Activated T-cell treated with anti-CD3 and anti-CD28 coated beads for 24 hours (primary cell): ENCODE measurements around the gene SLC24A3.
A peak's percentile ranks its signal among the peaks of the same experiment; 100 is the strongest.

Experiments used
- DNase-seq: peaks from one replicate; pipeline ENCODE4 v3.0.0-alpha.2; 2020; ENCODE audit warnings: low read depth

Gene SLC24A3

GRCh38 chr20:19598117-19598850, 385.8 kb downstream of the SLC24A3 start:
- no peak for DNase-seq

DNA sequence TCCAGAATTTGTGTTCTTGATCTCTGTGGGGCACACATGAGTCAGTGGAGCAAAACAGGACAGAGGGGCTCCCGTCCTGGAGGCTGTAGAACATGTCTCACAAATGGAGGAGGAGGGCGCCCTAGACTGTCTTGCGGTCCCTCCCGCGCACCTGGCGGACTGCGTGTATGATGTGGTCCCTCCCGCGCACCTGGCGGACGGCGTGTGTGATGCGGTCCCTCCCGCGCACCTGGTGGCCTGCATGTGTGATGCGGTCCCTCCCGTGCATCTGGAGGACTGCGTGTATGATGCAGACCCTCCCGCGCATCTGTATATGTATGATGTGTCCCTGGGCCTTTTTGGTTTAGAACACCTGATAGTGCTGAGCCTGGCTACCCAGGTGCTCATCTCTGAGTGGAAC, 386.8 kb downstream of the SLC24A3 start:
- no peak for DNase-seq

- no peak for DNase-seq
Measured at GRCh38 chr20:19600042-19600441, 387.6 kb downstream of the SLC24A3 start.

GRCh38 chr20:19601126-19601810, 388.8 kb downstream of the SLC24A3 start:
- DNase-seq = no peak

DNA sequence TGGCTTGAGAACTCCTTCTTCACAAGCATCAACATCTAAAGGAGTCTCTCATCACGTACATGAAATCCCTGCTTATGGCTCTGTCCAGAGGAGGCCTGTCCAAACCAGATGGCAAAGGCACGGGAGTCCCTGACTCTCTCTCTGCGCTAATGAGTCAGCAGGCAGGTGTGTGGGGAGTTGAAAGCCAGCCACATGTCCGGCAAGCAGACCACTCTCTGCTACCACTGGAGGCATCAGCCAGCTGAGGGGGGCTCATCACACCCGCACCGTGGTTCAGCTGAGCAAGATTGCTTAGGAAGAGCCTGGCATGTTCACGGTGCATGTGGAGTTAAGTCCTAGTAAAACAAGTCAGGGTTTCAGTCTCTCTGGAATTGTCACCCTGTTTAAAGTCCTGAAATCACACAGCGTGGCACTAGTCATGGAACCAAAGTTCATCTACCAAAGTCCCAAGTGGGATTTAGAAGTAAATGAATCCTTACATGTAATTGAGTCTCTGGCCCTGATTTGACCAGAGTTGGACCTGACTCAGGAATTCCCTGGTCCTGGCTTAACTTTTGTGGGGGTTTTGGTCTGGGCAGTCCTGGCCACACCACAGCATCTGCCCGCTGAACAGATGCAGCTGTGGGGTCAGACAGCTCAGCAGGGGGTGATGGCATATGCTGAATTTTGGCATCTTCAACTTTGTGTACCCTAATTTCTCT, 390.4 kb downstream of the SLC24A3 start:
- DNase-seq = no peak

DNA sequence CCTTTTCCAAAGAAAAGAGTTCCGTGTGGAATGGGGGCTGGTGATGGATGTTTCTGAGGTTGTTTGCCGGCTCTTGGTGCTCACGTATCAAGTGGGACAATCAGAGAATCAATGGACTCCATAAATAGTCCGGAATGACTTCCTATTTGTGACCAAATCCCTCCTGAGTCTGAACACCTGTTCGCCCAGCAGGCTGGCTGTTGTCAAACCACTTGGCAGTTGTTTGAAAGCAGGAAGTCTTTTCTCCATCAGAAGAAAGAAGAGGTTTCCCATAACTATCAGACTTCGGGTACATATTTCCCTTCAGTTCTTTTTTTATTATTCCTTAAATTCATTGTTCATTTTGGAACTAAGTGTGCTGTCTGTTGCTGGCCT, 390.9 kb downstream of the SLC24A3 start:
- no peak for DNase-seq

DNA sequence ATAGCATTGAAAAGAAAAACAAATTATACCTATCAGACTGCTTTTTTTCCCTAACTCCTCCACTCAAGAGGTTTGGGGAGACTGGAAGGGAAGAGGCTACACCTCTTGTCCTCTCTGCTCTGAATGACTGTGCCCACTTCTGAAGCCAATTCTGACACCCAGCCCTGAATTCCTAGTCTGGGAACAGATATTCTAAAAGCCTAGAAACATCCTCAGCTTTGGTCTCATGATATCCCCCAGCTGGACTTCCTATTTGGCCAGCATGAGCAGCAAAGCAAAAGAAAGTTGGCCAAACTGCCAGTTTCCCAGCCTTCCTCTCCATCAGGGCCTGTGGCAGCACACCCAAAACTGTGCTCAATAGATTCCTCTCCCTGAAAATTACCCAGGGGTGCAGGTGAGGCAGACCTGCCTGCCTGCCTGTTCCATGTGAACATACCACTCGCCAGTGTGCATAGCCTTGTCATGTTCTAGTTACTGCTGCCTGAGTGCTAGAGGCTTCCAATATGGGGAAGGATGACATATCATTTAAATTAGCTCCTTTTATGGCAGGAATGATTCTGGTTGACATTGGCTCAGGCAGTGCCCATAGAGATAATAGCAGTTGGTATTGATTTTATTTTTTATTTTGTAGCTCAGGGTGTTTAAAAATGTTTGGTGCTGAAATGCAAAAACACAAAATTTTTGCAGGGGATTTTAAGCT, 393.5 kb downstream of the SLC24A3 start:
- DNase-seq = no peak

- DNase-seq = no peak
Measured at GRCh38 chr20:19609642-19610223, 397.3 kb downstream of the SLC24A3 start.

DNA sequence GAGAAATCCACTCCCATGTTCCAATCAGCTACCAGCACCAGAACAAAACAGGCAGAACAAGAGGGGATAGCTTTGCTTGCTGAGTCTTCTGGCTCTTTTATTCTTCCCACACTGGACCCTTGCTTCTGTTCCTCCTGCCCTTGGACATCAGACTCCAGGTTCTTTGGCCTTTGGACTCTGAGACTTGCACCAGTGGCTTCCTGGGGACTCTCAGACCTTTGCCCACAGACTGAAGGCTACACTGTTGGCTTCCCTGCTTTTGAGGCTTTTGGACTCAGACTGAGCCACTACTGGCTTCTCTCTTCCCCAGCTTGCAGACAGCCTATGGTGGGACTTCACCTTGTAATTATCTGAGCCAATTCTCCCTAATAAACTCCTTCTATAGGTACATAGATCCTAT, 403.2 kb downstream of the SLC24A3 start:
- DNase-seq = no peak

DNA sequence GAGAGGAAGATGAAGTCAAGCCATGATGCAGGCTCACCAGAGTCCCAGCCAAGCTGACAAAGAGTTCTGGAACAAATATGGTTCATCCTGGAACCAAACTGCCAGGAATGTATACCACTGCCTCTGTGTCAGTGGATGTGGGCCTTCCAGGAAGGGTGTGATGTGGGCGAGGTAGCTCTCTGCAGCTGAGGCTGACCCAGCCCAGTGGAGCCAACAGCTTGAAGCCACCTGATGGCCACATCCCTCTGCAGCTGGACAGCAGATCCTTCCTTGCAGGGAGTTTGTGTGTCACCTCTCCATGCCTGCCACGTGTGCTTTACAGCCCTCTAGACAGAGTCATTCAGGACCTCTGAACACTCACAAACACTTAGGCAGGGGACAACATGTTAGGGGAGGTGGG, 403.6 kb downstream of the SLC24A3 start:
- DNase-seq = no peak

GRCh38 chr20:19616620-19617019, 404.2 kb downstream of the SLC24A3 start:
- no peak for DNase-seq

DNA sequence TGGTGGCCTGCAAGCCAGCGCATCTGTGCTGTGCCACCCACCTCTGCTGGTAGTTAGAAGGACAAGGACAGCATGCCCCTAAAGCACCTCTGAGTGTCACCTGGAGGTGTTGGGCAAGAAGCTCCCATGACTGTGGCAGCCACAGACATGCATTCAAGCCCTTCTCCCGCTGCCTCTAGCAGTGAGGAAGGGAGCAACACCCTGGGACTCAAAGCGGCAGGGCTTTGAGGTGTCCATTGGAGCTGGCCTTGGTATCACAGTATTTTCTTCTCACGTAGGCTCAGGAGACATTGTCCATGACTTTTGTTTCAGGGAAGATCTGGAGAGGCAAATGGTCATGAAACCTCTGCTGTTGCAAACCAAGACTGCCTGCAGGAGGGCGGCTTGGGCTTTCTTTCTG, 404.8 kb downstream of the SLC24A3 start:
- DNase-seq = no peak

DNA sequence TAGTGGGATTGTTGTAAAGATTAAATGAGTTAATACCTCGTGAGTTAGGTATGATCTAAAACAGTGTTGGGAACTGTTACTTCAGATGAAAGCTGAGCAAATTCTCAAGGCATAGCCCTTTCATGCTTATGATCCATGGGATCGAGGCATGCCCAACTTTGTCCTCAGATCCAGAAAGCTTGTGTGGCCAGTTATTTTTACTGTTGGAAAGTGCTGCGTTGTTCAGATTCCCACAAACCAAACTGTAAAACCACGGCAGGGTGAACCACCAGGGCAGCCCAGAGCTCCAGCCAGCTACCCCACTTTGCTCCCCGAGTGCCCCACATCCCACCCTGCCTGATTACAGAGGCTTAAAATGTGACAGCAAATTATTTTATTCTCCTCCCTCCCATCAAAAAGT, 406.3 kb downstream of the SLC24A3 start:
- DNase-seq = no peak

GRCh38 chr20:19619904-19620430, 407.5 kb downstream of the SLC24A3 start:
- DNase-seq = no peak

GRCh38 chr20:19620446-19620845, 408.0 kb downstream of the SLC24A3 start:
- no peak for DNase-seq

DNA sequence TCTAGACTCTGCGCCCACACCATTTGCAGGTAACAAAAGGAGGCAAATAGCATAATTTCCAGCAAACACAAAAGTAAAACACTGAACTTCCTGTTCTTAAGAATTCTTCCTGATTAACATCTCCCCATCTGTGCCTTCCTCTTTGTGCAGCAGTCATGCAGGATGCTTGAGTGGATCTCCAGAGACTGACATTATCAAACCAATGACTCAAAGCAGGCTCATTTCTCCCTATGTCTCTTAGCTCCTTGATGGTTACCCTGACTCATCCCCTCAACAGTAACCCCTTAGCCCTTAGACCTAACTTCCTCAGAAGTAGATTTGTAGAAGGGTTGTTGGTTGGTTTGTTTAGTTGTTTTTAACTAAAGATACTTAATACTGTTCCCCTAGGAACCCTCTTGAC, 408.6 kb downstream of the SLC24A3 start:
- DNase-seq = no peak

DNA sequence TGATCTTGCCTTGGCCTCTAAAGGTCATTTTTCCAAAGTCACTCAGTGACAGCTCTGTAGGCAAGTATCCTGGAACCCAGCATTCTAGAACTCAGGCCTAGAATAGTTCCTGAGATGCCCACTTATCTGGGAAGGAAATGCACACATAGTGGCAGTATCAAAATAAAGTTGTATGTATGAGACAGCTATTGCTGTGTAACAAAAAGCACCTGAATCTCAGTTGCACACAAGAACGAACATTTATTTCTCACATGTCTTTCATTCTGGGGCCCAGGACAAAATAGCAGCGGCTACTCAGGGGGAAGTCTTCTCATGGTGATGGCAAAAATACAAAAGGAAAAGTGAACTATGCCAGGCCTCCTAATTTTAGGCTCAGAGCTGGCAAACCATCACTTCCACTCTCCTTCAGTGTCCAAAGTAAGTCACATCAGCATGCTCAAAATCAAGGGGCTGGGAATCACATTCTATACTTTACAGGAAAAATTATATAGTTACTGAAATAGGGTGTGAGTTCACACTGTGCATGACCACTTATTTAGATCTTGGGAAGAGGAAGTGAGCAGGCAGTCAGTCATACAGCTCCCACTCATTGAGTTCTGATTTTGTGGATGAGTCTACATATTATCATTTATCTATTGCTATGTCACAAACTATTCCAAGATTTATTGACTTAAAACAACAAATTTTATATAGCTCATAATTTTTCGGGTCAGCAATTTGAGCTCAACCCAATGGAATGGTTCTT, 412.0 kb downstream of the SLC24A3 start:
- DNase-seq = no peak

GRCh38 chr20:19625426-19625825, 413.0 kb downstream of the SLC24A3 start:
- DNase-seq = no peak

DNA sequence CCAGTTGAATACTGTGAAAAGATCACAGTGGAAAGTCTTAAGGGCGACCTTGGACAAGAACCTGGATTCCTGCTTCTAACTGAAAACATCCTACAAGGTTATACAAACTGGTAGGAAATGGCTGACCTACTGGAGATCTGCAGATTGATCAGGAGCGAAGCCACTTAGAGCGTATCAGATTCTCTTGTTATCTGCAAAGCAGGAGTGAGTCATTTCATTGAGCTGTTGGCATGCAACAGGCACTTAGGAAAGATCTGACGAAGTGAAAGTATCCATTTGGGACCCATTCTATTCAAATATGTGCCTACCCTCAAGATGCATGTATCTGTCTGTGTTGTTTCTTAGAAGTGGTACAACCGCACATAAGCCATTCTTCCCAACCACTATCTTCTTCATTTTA, 414.5 kb downstream of the SLC24A3 start:
- no peak for DNase-seq

GRCh38 chr20:19628570-19629134, 416.2 kb downstream of the SLC24A3 start:
- peak; percentile 17 for DNase-seq

DNA sequence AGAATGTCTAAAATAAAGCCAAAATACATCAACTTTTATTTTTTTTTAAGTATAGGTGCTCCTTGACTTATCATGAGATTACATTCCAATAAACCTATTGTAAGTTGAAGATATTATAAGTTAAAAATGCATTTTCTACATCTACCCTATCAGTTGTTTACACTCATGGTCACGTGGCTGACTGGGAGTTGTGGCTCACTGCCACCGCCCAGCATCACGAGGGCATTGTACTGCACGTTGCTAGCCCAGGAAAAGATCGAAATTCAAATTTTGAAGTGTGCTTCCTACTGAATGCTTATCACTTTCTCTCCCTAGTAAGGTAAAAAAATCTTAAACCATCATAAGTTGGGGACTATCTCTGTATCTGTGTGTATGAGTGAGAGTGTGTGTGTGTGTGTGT, 419.0 kb downstream of the SLC24A3 start:
- no peak for DNase-seq
